HG02981 (cell line): Measurements from ENCODE around the gene SH3PXD2A.

Experiments
- ATAC-seq: cut with Tn5 transposase; IDR thresholded peaks from one replicate; pipeline ENCODE4 v1.9.1; 2021; ENCODE audit warnings: mild to moderate bottlenecking, moderate library complexity; ENCODE audit not compliant: unreplicated experiment

SH3PXD2A gene

DNA sequence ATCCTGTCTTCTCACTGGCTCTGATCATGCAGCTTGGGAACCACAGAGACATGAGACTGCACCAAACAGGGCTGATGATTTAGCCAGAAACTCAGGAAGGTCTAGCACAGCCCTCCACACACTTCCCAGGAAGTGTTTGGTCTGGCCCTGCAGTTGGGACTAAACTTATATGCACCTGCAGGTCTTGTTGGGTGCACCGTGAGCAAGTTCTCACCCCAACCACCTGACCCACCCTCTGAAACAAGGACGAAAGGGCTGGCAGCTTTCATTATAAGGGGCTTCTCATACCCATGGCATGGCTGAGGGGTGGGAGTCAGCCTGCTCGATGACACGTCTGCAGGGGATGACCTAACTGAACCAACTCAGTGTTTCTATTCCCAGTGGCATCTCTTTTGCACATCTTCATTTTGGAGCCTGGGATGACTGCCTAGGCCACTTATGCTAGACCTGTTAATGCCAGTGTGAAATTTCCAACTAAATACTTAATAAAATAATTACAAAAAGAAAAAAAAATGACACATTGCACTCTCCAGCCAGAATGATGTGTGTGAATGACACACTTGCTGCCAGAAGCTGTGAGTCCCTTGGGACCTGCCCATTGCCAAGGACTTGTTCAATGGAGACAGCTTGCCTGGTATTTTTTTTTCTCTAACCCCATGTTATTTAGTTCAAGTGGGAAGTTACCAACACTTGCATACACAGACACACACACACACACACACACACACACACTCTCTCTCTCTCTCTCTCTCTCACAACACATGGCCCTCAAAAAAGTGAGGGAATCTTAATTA lies 259.2 kb downstream of the SH3PXD2A start:
- ATAC-seq: no peak

DNA sequence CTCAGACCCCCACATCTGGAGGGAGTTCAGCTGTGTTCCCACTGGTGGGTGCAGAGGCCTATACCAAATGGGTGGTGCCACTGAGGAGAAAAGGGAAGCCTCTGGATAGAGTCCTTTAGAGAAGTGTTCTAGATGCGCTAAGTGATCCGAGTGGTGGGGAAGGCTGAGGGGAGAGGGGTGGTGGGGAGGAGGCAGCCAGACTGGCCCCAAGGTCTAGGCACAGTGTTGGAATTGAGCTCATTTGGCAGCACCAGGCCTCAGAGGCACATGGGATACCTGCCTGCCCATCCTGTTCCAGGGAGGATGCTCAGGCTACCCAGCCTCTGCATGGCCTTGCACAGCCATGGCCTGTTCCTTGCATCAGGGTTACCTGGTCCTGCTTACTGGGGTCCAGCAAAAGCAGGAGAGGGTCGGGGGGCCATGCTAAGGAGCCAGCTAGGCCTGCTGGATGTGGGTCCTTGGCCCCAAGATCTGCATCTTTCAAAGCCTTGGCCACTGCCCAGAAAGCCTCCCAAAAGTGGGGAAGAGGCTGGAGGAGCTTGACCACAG lies 262.3 kb downstream of the SH3PXD2A start:
- no peak for ATAC-seq

DNA sequence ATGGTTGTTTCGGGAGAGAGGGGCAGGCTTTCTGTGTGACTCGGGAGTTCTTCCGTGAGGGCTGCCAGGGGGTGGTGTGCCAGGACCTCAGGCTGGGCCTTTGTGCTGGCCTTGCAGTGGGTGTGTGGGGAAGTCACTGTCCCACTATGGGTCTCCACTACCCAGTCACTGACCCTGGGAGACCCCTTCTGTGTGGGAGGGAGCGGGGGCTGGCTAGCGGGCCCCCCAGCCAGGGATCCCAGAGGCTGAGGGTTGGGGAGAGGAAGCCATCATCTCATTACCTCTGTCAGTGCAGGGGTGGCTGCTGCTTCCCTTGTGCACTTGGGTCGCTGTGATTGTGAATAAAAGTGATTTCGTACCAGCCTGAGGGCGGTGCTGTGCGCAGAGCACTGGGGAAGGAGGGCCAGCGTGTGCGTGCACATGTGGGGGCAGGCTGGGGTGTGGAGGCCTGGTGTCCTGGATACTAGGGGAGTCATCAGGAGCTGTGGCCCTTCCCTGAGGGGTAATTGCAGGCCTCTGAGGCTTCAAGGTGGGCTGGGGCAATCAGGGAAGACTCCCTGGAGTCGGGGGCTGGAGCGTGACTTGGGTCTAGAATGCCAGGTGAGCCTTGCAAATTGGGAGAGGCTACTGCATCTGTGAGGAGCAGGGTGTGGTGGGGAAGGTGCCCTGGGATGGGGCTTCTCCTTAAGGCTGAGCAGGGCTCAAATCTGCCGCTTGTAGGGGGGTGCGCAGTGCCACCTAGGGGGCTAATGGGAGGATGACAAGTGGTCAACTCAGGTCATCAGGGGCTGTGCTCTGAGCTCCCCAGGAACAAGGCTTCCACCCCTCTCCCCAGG lies 263.0 kb downstream of the SH3PXD2A start:
- peak; percentile 61 for ATAC-seq

DNA sequence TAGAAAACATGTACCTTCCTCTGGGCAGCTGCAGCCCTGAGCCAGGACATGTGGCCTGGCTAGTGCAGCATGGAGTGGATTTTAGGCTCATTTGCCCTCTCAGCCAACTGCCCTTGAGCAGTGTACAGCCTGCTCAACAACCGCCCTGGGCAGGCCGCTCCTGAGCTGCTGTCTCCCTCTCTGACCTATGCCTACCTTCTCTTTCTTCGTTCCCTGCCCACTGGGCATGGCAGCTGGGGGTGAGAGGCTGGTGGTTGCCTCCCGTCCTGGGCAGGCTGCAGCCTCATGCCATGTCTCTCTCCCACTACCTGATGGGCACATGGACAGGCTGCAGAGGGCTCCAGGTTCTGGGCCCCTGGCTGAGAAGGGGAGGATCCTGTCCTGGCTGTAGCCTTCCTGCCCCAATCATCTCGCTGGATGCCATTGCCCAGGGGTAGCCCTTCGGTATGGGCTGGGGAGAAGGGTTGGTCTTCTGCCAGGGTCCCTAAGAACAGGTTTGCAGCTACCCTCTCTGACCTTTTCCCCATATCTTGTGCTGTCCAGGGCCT lies 264.6 kb downstream of the SH3PXD2A start:
- no peak for ATAC-seq

DNA sequence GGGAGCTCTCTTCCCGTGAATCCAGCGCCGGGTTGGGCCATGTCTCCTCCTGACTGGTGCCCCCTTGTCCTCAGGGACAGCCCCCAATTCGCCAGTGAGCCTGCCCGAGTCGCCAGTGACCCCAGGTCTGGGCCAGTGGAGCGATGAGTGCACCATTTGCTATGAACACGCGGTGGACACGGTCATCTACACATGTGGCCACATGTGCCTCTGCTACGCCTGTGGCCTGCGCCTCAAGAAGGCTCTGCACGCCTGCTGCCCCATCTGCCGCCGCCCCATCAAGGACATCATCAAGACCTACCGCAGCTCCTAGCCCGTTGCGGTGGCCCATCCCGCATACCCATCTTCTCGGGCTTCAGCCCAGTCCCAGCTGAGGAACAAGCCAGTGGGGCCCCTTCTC lies 265.3 kb downstream of the SH3PXD2A start:
- ATAC-seq: no peak

DNA sequence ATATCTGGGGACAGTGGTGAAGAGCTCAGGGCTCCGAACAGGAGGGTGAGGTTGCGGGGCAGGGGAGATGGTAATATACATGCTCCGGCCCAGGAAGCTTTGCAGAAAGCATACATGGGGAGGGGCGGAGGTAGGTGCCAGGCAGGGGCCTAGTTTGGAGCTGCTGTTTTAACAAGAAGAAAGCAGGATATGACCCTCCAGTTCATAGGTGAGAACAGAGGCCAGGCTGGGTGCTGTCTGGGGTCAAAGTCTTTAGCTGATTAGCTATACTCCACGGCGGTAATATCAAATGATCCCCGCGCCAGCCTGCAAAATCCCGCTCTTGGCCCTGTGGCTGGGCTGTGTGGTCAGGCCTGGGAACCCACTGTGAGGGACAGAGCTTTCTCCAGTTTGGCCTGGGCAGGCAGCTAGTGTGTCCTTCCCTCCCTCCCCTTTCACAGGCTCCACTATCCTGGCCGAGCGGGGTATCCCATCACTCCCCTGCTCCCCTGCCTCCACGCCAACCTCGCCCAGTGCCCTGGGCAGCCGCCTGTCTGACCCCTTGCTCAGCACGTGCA lies 266.2 kb downstream of the SH3PXD2A start:
- ATAC-seq: no peak

DNA sequence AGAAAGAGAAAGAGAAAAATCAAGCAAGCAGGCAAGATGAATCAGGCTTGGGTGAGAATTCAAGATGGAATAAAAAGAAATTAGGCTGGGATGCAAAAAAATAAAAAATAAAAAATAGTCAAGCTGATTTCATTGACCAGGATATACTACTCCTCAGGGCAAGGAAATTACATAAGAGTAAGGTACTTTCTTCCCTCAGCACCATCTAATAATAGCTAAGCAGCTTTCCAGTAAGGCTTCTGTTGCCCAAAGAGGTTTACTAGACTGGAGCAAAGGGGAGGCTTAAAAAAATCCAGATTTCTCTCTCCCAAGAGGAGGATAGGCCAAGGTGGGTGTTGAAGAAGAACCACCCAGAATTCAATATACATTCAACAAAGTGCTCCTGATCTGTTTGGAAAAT lies 268.3 kb downstream of the SH3PXD2A start:
- no peak for ATAC-seq

DNA sequence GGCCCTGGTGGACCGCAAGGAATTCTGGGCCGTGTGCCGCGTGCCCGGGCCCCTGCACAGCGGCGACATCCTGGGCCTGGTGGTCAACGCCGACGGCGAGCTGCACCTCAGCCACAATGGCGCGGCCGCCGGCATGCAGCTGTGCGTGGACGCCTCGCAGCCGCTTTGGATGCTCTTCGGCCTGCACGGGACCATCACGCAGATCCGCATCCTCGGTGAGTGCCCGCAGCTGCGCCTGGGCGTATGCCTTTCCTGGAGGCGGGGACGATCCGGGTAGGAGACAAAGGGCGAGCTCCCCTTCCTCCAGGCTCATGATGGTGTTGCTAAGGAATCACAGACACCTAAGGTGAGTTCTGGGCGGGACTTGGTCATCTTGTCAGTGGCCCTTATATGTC lies 270.4 kb downstream of the SH3PXD2A start:
- no peak for ATAC-seq

DNA sequence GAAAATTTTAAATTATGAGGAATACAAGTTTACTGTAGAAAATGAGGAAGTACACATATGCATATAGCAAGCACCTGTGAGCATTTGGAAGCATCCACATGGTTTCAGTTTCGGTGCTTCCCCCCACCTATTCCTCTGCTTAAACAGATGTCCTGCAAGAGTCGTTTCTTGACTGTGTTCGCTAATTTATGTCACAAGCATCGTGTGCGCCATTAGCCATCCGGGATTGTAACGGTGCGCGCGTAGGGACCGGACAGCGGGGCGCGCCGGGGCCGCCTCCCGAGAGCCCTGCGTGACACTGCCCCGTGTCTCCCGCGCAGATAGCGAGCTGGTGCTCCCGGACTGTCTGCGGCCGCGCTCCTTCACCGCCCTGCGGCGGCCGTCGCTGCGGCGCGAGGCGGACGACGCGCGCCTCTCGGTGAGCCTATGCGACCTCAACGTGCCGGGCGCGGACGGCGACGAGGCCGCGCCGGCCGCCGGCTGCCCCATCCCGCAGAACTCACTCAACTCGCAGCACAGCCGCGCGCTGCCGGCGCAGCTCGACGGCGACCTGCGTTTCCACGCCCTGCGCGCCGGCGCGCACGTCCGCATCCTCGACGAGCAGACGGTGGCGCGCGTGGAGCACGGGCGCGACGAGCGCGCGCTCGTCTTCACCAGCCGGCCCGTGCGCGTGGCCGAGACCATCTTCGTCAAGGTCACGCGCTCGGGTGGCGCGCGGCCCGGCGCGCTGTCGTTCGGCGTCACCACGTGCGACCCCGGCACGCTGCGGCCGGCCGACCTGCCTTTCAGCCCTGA lies 271.0 kb downstream of the SH3PXD2A start:
- ATAC-seq: peak; percentile 48

DNA sequence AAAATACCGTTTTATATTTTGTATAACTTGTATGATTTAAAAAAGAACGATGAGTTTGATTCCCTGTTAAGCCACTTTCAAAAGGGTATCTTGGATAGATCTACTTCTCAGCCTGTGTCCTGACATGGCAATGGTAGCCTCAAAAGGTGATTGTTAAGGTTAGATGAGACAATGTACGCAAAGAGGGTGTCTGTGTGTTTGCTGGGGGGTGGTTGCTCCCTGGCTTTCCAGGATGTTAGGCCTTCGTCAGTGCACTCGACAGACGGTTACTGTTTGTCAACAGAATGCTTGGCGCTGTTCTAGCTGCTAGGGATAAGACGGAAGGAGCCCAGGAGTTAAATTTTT lies 271.5 kb downstream of the SH3PXD2A start:
- no peak for ATAC-seq

DNA sequence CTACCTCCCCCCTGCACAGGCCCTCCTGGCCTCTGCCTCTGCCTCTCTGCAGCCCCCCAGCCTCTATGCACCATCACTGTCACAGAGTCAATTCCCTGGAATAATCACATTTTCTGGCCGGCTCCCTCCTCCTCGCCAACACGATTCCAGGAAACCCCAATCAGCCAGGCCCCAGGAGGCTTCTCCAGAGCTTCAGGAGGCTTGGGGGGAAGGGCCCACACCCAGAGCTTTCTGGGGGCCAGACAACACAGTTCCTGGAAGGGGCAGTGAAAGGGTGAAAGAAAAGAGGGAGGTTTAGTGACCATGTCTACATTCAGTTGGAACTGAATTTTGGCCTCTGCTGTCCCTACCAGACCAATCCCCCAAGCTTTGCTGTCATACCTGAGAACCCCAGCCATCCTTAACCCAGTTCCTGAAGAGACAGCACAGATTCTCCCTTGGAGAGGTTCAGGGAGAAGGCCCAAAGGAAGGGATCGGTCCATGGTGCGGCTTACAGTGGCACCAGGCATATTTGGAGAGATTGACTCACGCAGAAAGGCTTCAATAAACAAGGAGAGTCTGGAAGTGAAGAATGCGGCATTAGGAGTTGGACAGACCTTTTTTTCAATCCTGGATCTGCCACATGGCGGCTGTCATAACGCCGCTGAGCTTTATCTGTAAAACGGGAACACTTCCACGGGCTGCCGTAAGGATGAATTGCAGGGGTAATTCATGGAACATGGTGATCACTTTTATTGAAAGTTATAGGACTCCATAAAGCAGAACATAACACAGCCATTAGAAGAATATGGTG lies 272.8 kb downstream of the SH3PXD2A start:
- ATAC-seq: no peak

DNA sequence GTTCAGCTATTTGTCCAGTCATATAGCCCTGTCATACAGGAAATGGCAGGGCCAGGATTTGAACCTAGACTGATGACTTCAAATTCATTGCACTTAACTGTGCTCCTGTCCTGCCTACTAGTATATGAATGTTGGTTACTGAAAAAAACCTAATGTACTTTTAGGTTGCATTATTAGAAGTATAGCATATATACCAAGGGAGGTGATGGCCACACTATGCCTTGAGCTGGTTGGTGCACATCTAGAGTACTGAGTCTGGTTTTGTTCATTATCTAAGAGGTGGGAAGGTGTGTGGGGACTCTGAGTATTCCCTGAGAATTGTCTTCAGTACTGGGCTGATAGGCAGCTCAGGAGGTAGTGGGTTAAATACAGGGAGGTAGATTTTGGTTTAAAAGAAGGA lies 273.9 kb downstream of the SH3PXD2A start:
- ATAC-seq: no peak

DNA sequence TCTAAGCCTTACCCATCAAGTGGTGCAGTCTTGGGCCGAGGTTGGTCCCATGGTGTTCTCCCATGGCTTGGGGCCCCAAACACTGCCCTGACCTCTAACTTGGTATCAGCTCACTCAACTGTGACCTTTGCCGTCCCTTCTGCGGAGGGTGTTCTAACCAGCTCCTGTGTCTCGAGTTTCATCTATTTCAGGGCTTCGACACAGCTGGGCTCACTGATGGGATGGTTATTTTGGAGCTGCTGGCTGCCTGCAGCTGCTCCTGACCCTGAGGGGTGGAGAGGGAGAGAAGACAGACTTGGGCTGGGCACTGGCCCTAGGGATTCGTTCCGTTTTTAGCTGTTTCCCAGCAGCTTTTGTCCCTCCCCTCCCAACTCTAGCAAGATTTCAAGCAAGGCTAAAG lies 274.9 kb downstream of the SH3PXD2A start:
- no peak for ATAC-seq

DNA sequence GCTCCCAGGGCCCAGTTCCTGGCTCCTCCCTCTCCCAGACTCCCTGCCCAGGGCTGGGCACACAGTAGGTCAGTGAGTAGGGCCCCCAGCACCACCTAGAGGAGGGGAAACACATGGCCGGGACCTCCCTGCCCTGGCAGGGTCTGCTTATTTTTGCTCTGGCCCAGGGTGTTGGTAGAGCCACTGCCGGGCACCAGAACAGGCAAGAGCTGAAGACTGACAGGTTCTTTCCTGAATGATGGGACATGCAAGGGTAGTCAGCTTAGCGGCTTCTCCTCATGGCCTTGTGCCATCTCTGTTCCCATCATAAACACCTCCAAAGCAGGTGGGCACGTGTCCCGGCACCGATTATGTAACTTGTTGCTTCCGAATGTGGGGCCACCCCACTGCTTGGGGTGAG lies 275.4 kb downstream of the SH3PXD2A start:
- no peak for ATAC-seq

DNA sequence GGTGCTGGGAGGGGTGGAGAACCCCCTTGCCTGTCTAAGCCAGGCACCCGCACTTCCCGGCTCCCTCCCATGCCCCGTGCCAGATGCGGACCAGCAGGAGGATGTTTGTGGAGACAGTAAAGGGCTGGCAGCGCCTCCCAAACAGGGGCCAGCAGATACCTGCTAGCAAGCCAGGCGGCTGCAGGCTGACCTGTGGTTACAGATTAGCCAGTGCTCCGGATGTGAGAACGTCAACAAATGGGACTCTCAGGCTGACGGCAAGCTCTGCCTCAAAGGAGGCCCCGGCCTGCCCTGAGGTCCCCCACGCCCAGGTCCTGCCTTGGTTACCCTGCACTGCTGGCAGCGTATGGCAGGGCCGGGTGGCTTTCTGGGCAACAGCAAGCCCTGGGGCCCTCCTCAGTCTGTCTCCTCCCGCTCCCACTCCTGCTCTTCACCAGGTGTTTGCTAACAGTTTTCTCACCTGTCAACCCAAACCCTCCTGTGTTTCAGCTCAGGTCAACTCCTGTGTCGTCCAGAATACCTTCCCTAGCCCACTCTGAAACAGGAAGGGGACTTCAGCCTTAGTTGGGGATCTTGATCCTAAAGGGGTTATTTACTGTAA lies 276.5 kb downstream of the SH3PXD2A start:
- no peak for ATAC-seq

DNA sequence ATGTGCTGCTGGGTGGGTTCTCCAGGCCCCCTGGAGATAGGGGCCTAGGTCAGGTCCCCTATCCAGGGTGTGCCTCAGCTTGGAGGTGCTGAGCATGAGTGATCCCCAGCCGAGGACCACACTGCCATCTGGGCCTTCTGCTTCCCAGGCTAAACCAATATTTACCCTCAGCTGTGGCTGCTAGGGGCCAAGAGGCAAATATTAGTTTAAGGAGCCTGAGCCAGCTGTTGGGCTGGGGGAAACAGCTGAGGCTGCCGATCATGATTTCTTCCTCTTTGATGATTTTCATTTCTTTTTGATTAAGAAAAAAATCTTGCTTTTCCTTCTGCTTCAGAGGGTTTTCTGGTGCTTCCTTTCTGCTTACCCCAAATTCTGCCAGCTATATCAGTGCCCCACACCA lies 278.5 kb downstream of the SH3PXD2A start:
- no peak for ATAC-seq

DNA sequence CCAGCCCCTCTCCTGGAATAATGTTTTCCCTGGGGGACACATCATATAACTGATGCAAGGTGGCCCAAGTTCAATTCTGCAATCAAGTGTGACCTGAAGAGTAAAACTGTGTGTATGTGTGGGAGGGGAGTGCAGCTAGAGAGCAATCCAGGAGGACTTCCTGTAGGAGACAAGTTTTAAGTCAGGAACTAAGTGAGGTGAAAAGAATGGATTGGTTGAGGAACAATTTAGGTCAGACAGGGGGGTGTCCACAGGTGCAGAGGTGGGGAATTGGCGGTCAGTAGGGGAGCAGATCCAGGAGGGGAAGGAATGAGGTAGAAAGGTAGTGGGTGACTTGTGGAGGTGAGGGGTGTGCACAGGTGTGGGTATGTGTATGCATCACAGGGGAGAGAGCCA lies 279.3 kb downstream of the SH3PXD2A start:
- ATAC-seq: no peak

DNA sequence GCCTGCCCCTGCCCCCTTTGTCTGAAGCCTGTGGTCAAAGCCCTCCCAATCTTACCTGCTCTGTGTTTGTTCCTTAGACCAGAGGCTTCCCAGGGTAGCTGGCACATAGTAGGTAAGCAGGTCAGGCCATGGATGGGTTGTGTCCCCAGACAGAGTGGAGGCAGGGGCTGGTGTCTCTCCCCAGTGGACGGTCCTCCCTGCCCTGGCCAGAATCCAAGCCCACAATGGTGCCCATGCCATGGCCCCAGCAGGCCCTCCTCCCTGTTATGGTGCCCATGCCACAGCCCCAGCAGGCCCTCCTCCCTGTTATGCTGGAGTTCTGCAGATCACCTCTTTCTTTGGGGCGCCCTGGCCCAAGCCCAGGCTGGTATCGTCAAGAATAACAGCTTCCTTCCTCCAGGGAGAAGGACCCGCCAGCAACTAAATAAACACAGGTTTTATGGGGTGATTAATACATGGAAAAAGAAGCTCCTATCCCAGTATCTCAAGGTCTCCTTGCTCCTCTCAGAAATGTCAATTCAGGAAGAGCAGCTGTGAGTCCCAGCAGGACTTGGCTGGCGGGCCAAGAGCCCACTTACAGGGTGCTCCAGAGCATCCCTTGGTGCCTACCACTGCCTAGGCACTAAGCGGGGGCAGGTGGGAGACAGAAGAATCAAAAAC lies 279.8 kb downstream of the SH3PXD2A start:
- ATAC-seq: no peak
